ENCODE results near the gene AFF3.

The AFF3 gene

GRCh38 chr2:99496021-99496420 lies 646.4 kb downstream of the AFF3 start:
- no peak for DNase-seq (ENCODE audit: low read depth)
- TF ChIP-seq CTCF (IDR thresholded peaks at IDR 0.05; ENCODE audit: insufficient read depth, low read depth, low read length, missing control alignments): no peak
- H3K4me3 ChIP-seq (ENCODE audit: low read depth, low read length): no peak overlapping the region

Data from GM12865 (cell line).